Uterus (tissue), 2 donors: ENCODE measurements around the gene SETD1A.

ENCODE experiments used
- POLR2A ChIP-seq, 2 donors: fragments of 450-650 bp; IDR thresholded peaks; one replicate each; pipeline ENCODE4 v1.6.1; 2016; ENCODE audit warnings: antibody characterized with exemption in 2 of 2, mild to moderate bottlenecking in 1 of 2, moderate library complexity in 1 of 2
- TF ChIP-seq, protein P1 (sequence below), 4 experiments: fragments of 200-600 bp in 2 of 4; fragments of 450-650 bp in 2 of 4; sonication (generic) in 2 of 4; IDR thresholded peaks; one replicate each; pipeline ENCODE4 v1.5.1; 2016 to 2019; ENCODE audit warnings: antibody characterized with exemption in 4 of 4, mild to moderate bottlenecking in 2 of 4, moderate library complexity in 1 of 4

DNA sequence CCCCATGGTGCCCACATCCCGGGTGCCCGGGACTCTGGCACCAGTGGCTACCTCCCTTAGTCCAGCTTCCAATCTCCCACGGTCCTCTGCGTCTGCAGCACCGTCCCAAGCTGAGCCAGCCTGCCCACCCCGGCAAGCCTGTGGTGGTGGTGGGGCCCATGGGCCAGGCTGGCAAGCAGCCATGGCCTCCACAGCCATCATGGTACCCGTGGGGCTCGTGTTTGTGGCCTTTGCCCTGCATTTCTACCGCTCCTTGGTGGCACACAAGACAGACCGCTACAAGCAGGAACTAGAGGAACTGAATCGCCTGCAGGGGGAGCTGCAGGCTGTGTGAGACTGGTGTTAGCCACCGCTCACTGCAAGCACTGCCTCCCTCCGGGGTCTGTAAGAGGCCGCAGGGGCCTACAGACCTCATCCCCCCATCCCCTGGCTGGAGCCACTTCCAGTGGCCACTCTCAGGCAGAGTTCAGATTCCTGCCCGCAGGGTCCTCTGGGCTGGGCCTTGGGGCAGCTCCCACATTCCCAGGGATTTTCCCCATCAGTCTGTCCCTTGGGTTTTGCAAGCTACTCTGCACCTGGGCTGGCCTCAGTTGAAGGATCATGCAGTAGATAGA is 3.9 kb upstream of the SETD1A start:
- TF ChIP-seq, protein P1, sequence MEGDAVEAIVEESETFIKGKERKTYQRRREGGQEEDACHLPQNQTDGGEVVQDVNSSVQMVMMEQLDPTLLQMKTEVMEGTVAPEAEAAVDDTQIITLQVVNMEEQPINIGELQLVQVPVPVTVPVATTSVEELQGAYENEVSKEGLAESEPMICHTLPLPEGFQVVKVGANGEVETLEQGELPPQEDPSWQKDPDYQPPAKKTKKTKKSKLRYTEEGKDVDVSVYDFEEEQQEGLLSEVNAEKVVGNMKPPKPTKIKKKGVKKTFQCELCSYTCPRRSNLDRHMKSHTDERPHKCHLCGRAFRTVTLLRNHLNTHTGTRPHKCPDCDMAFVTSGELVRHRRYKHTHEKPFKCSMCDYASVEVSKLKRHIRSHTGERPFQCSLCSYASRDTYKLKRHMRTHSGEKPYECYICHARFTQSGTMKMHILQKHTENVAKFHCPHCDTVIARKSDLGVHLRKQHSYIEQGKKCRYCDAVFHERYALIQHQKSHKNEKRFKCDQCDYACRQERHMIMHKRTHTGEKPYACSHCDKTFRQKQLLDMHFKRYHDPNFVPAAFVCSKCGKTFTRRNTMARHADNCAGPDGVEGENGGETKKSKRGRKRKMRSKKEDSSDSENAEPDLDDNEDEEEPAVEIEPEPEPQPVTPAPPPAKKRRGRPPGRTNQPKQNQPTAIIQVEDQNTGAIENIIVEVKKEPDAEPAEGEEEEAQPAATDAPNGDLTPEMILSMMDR (IDR thresholded peaks at IDR 0.05) = peak; percentile 37 to 55 (median 44)
- TF ChIP-seq POLR2A (IDR thresholded peaks at IDR 0.05) = no peak
